HG02938 (cell line): ENCODE results near the gene RFT1.

ENCODE experiments used
- ATAC-seq: cut with Tn5 transposase; IDR thresholded peaks from one replicate; pipeline ENCODE4 v1.9.1; 2021; ENCODE audit warnings: mild to moderate bottlenecking, moderate library complexity; ENCODE audit not compliant: unreplicated experiment

The RFT1 gene, protein sequence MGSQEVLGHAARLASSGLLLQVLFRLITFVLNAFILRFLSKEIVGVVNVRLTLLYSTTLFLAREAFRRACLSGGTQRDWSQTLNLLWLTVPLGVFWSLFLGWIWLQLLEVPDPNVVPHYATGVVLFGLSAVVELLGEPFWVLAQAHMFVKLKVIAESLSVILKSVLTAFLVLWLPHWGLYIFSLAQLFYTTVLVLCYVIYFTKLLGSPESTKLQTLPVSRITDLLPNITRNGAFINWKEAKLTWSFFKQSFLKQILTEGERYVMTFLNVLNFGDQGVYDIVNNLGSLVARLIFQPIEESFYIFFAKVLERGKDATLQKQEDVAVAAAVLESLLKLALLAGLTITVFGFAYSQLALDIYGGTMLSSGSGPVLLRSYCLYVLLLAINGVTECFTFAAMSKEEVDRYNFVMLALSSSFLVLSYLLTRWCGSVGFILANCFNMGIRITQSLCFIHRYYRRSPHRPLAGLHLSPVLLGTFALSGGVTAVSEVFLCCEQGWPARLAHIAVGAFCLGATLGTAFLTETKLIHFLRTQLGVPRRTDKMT

DNA sequence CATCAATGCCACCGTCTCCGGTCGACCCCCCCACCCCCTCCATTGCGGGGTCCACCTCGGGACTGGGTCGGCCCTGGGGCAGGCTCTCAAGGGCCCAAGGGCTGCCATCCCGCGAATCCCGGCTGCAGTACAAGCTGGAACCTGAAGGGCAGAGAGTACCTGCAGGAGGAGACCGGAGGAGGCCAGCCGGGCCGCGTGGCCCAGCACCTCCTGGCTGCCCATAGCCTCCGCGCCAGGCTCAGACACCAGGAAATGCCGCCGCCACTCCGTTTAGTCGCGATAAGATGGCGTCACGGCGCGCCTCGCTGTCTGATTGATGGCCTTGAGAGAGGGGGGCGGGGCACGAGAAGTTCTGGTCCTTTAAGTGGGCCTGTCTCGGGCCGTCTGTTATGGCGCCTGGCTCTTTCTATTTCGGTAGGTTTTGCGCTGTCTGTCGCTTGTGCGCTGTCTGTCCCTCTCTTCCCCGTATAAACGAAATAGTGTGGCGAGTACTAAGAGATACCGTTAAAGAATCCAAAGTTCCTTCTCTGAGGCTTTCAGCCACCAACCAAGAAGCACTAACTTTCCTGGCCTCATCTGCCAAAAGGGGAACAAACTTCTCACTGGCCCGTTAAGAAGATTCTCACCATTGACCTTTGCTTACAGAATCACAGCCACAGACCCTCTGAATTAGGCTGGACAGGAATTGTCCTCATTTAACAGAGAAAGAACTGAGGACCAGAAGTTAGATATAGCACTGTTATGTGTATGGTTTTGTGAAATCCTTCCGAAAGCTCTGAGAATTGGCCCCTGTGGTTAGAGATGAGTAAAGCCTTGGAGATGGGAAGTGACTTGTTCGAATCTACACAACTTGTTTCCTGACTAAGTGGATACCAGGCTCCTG lies at the start of gene RFT1:
RFT1 (minus strand) TSS at position 257 of the 883 bp plus-strand sequence; CDS start at position 222, 35 bp downstream.
- ATAC-seq: peak; percentile 85

DNA sequence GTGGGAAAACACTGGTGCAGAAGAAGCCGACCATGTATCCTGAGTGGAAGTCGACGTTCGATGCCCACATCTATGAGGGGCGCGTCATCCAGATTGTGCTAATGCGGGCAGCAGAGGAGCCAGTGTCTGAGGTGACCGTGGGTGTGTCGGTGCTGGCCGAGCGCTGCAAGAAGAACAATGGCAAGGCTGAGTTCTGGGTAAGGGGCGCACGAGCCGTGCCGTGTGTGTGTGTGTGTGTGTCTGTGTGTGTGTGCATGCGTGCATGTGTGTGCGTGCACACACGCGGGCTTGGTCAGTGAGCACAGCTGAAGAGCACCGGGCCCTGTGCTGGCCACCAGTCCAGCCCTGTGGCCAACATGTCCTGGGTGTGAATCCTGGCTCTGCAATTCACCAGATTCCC lies 49.3 kb upstream of the RFT1 start:
- no peak for ATAC-seq

- ATAC-seq: no peak
These were observed 48.0 kb upstream of the RFT1 start for GRCh38 chr3:53178246-53178645.

DNA sequence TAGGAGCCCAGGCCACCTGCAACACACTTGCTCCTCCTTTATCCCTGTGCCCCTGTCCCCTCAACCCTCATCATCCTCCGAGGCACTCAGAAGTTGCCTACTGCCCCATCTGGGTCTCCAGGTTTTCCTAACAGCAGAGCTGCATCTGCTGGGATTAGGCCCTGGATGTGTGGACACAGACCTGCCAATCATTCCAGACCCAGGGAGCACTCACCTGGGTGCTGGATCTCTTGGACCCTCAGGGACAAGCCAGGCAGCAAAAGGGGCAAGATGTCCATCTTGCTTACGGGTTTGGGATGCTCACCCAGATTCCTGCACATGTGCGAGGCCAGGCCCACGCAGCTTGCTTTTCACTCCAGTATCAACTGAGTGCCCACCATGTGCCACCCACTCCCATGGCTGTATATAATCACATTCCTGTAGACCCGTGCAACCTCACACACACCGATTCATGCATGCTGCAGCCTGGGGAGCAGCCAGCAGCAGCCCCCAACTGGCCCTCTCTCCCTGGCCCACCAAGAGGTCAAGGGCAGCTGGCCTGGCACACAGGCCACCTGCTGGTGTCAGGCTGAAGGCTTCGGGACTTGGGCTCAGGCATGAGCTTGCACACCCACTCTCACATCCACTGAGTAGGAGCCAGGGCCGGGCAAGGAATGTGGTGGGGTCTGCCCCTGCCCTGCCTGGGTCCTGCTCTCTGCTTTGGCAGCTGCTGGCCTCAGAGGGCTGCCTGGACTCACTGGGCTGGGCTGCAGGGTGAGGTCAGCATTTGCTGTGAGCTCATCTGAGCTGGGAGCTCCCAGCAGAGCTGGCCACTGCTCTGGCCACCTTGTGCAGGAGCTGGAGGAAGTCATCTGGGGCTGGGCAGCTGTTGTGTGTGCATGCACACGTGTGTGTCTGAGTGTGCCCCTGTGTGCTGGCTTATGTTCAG lies 45.6 kb upstream of the RFT1 start:
- no peak for ATAC-seq

- ATAC-seq: no peak
These were observed 44.4 kb upstream of the RFT1 start for GRCh38 chr3:53174346-53175250.

- no peak for ATAC-seq
These were observed 42.9 kb upstream of the RFT1 start for GRCh38 chr3:53173107-53173506.

GRCh38 chr3:53171827-53172505 lies 41.7 kb upstream of the RFT1 start:
- no peak for ATAC-seq

- ATAC-seq: no peak
These were observed 40.8 kb upstream of the RFT1 start for GRCh38 chr3:53171064-53171418.

- peak; percentile 26 for ATAC-seq
These were observed 40.3 kb upstream of the RFT1 start for GRCh38 chr3:53170325-53171063.

- no peak for ATAC-seq
These were observed 39.6 kb upstream of the RFT1 start for GRCh38 chr3:53169832-53170324.

GRCh38 chr3:53169045-53169831 lies 39.0 kb upstream of the RFT1 start:
- no peak for ATAC-seq

DNA sequence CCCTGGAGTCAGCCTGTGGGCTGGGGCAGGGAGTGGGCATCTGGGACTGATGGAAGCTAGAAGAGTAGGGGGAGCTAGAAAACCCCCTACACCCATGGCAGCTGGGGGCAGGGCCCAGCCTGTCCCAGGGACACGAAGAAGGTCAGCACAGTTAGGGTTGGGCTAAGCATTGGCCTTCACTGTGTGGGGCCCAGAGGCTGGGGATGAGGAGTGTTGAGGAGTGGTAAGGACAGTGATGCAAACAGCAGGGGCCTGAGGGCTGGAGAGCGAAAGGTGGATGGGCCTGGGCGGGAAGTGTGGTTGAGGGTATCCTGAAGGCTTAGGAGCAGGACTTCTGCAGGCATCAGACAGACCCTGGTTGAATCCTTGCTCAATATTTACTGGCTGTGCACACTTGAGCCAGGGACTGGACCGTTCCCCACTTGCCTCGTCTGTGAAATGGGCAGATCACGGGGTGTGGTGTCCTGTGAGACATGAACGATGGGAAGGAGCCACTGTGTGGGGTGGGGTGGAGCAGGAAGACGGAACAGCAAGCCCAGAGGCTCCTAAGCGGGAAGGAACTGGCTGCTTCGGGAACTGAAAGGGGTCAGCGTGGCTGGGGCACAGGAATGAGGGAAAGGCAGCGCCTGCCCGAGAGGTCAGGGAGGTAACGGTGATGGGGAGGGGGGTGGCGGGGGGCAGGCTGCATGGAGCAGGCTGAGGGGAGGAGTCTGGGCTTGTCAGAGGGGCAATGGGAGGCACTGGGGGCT lies 38.1 kb upstream of the RFT1 start:
- no peak for ATAC-seq

GRCh38 chr3:53167418-53168174 lies 37.4 kb upstream of the RFT1 start:
- ATAC-seq: no peak

- ATAC-seq: no peak
These were observed 36.6 kb upstream of the RFT1 start for GRCh38 chr3:53166781-53167291.

- no peak for ATAC-seq
These were observed 36.0 kb upstream of the RFT1 start for GRCh38 chr3:53166206-53166605.

GRCh38 chr3:53164911-53165310 lies 34.7 kb upstream of the RFT1 start:
- ATAC-seq: no peak
